Activated CD4-positive, alpha-beta T cell treated with anti-CD3 and anti-CD28 coated beads, Interleukin-2, amount 10 ng/mL, durations not matched to agents 24 days and 14 days (primary cell): ENCODE data around the gene DOCK4. TPM values are rescaled to one million over a fixed set of nuclear protein-coding genes. Genes with fewer than 3 reads are reported as not detected.

Experiments used
- DNase-seq: peaks from one replicate; pipeline ENCODE4 v3.0.0; 2022
- H3K27ac Mint-ChIP-seq: one replicate; pipeline ENCODE4 v1.8.0; 2022; ENCODE audit warnings: mild to moderate bottlenecking, mixed read lengths
- H3K27me3 Mint-ChIP-seq: one replicate; pipeline ENCODE4 v1.8.0; 2022; ENCODE audit warnings: mixed read lengths
- H3K36me3 Mint-ChIP-seq: one replicate; pipeline ENCODE4 v1.8.0; 2022; ENCODE audit warnings: low read depth, mild to moderate bottlenecking, mixed read lengths
- H3K4me1 Mint-ChIP-seq: one replicate; pipeline ENCODE4 v1.8.0; 2021; ENCODE audit warnings: mixed read lengths
- H3K4me3 Mint-ChIP-seq: one replicate; pipeline ENCODE4 v1.8.0; 2022; ENCODE audit warnings: mild to moderate bottlenecking, moderate library complexity, mixed read lengths
- H3K9me3 Mint-ChIP-seq: one replicate; pipeline ENCODE4 v1.8.0; 2021; ENCODE audit warnings: mixed read lengths
- intact Hi-C: fragments of 100-400 bp; cut with micrococcal nuclease; formaldehyde crosslinking; loops from one replicate; pipeline ENCODE4 v1.15.1; 2023
- total RNA-seq: library from RNA; stranded (reverse); gene quantifications from 2 replicates; pipeline ENCODE4 v1.2.3, GENCODE V29; 2022

The DOCK4 gene
- total RNA-seq, 1 donor from 2014 or later = 0.89 TPM

GRCh38 chr7:112192236-112193154 lies 13.7 kb downstream of the DOCK4 start:
- no peak for DNase-seq
- intact Hi-C loops = no loop called here
- Mint-ChIP-seq H3K27ac (no peak overlapping the region), H3K4me3 (no peak overlapping the region), H3K27me3 (peaks cover 16% of the 10 kb centered on the region), H3K4me1 (no peaks in the 10 kb centered on the region), H3K36me3 (no peaks in the 10 kb centered on the region), H3K9me3 (peaks cover 6% of the 10 kb centered on the region)

DNA sequence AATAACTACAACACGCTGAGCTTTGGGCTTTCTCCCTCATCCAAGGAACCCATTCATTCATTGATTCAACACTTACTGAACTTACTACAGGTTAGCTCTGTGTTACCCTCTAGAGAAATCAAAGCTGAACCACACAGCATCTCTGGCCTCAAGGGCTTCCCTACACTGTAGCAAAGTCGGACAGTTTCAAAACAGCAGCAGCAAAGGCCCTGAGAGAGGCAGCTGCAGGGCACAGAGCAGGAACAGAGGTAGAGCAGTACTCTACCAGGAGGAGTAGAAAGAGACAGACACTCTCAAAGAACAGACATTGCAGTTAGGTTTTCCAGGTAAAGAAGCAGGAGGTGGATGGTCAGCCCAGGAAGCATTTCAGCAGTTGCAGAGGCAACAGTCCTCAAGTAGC lies 16.1 kb downstream of the DOCK4 start:
- no peaks in the 10 kb centered on the region for H3K36me3 Mint-ChIP-seq
- intact Hi-C loops = no loop called here
- peaks cover 6% of the 10 kb centered on the region for H3K9me3 Mint-ChIP-seq

DNA sequence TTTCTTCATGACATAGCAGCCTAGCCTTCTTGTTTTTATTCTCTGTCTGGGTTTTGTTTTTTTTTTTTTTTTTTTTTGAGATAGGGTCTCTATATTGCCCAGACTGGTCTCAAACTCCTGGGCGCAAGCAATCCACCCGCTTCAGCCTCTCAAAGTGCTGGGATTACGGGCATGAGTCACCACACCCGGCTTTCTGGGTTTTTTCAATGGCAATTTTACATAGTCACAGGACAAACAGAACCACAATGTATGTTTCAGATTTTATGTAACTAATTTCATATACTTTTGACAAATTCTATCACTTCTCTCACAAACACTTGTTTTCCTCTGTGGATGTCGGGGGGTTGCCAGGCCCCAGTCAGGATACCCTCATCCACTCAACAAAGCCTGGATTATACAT lies 16.5 kb downstream of the DOCK4 start:
- intact Hi-C loops = no loop called here
- peaks cover 9% of the 10 kb centered on the region for H3K27me3 Mint-ChIP-seq
- H3K4me1 Mint-ChIP-seq = no peaks in the 10 kb centered on the region

More for the DNA sequence above, 16.1 kb downstream of the DOCK4 start:
- Mint-ChIP-seq H3K27ac (no peak overlapping the region), H3K27me3 (peaks cover 9% of the 10 kb centered on the region), H3K4me3 (no peak overlapping the region), H3K4me1 (no peaks in the 10 kb centered on the region)
- no peak for DNase-seq

DNA sequence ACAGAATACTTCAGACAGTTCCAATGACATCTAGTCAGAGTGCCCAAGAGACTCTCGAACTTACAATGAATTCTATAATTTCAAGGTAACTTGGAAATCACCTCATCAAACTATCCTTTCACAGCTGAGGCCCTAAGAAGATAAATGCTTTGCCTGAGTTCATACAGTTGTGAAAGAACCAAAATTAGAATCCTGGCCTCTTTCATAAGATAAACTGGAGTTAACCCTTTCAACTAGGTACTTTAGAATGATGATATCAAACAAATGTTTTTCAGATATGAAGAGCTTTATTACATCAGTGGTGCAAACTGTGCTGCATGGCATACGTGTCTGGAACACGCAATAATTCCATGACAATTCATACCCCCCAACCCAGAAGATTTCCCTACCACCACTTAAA lies 17.9 kb downstream of the DOCK4 start:
- H3K4me3 Mint-ChIP-seq = no peak overlapping the region
- H3K9me3 Mint-ChIP-seq = no peaks in the 10 kb centered on the region
- intact Hi-C loops = no loop called here
- no peaks in the 10 kb centered on the region for H3K4me1 Mint-ChIP-seq
- H3K27ac Mint-ChIP-seq = no peak overlapping the region
- H3K27me3 Mint-ChIP-seq = peaks cover 2% of the 10 kb centered on the region
- no peak for DNase-seq
- H3K36me3 Mint-ChIP-seq = no peaks in the 10 kb centered on the region

More for the DNA sequence above, 16.5 kb downstream of the DOCK4 start:
- Mint-ChIP-seq H3K27ac (no peak overlapping the region), H3K36me3 (no peaks in the 10 kb centered on the region), H3K9me3 (peaks cover 6% of the 10 kb centered on the region), H3K4me3 (no peak overlapping the region)
- DNase-seq = no peak

DNA sequence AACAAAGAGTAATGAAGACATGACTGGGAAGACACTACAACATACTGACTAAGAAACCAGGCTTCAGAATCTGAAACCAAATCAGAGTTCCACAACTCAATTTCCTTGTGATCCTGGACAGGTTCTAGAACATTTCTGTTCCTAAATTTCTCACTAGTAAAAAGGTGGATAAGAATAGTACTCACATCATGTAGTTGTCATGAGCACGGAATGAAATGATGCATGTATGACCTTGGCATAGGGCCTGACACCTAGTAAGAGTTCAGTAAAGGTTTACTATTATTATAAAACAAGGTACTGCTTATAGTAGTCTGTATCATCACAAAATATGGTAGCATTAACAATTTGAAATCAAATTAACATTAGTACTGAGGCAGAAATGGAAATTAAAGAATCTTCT lies 19.9 kb downstream of the DOCK4 start:
- H3K4me3 Mint-ChIP-seq = no peak overlapping the region
- H3K9me3 Mint-ChIP-seq = no peaks in the 10 kb centered on the region
- H3K27me3 Mint-ChIP-seq = peaks cover 4% of the 10 kb centered on the region
- no peaks in the 10 kb centered on the region for H3K4me1 Mint-ChIP-seq
- H3K27ac Mint-ChIP-seq = no peak overlapping the region
- no peak for DNase-seq
- intact Hi-C loops = no loop called here
- no peaks in the 10 kb centered on the region for H3K36me3 Mint-ChIP-seq

GRCh38 chr7:112185005-112185834 lies 21.0 kb downstream of the DOCK4 start:
- Mint-ChIP-seq H3K4me1 (no peaks in the 10 kb centered on the region), H3K27ac (no peak overlapping the region), H3K27me3 (peaks cover 8% of the 10 kb centered on the region), H3K4me3 (no peak overlapping the region), H3K36me3 (no peaks in the 10 kb centered on the region), H3K9me3 (no peaks in the 10 kb centered on the region)
- DNase-seq = no peak
- intact Hi-C loops = no loop called here

DNA sequence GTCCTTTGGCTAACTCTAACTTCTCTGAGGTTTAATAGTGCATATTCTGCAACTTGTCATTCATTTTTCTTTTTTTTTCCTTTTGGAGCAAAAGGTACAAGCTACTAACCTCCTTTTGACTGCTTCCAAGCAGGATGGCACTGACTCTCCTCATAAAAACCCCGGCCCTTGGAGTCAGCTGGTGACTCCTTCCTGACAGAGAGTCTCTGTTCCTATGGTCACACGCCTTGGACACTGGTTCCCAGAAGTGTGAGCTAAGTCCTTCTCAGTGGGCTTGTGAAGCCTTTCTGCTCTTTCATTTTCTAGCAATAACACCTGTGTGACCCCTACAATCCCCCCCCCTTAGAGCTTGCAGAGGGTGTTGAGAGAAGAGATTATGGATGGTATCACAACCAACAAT lies 21.7 kb downstream of the DOCK4 start:
- intact Hi-C loops = no loop called here
- Mint-ChIP-seq H3K27me3 (peaks cover 8% of the 10 kb centered on the region), H3K9me3 (no peaks in the 10 kb centered on the region), H3K27ac (no peak overlapping the region), H3K36me3 (no peaks in the 10 kb centered on the region), H3K4me3 (no peak overlapping the region), H3K4me1 (no peaks in the 10 kb centered on the region)
- no peak for DNase-seq

DNA sequence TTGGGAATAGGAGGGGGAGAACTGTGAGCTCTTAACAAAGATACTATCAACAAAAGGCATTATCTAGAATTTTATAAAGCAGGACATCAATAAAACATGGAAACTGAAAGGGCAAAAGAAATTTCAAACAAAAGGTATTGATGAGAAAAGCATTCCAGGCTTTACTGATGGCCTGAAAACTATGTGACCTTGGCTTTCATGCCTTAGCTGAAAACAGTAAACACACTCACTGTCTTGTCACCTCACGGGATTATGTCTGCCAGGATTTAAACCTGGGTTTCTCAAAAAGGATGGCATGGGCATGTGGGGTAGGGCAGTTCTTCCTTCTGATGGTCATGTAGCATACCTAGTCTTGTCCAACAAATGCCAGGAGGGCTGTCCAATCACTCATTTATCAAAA lies 22.9 kb downstream of the DOCK4 start:
- H3K36me3 Mint-ChIP-seq = no peaks in the 10 kb centered on the region
- intact Hi-C loops = no loop called here
- H3K27ac Mint-ChIP-seq = no peak overlapping the region

GRCh38 chr7:112182749-112183148 lies 23.4 kb downstream of the DOCK4 start:
- no peak for DNase-seq

More for the DNA sequence above, 22.9 kb downstream of the DOCK4 start:
- DNase-seq = no peak
- no peak overlapping the region for H3K4me3 Mint-ChIP-seq
- no peaks in the 10 kb centered on the region for H3K4me1 Mint-ChIP-seq
- no peaks in the 10 kb centered on the region for H3K9me3 Mint-ChIP-seq
- peaks cover 8% of the 10 kb centered on the region for H3K27me3 Mint-ChIP-seq

GRCh38 chr7:112180223-112180622 lies 26.0 kb downstream of the DOCK4 start:
- intact Hi-C loops = no loop called here
- Mint-ChIP-seq H3K36me3 (no peaks in the 10 kb centered on the region), H3K4me1 (no peaks in the 10 kb centered on the region), H3K27me3 (peaks cover 19% of the 10 kb centered on the region), H3K27ac (no peak overlapping the region), H3K4me3 (no peak overlapping the region), H3K9me3 (no peaks in the 10 kb centered on the region)
- no peak for DNase-seq

More at GRCh38 chr7:112182749-112183148, 23.4 kb downstream of the DOCK4 start:
- Mint-ChIP-seq H3K27ac (no peak overlapping the region), H3K4me3 (no peak overlapping the region), H3K4me1 (no peaks in the 10 kb centered on the region), H3K9me3 (no peaks in the 10 kb centered on the region), H3K27me3 (peaks cover 10% of the 10 kb centered on the region), H3K36me3 (no peaks in the 10 kb centered on the region)
- intact Hi-C loops = no loop called here

- Mint-ChIP-seq H3K9me3 (no peaks in the 10 kb centered on the region), H3K27ac (no peak overlapping the region), H3K27me3 (peaks cover 22% of the 10 kb centered on the region), H3K4me3 (no peak overlapping the region), H3K4me1 (no peaks in the 10 kb centered on the region), H3K36me3 (no peaks in the 10 kb centered on the region)
- intact Hi-C loops = no loop called here
- DNase-seq = no peak
Observed at GRCh38 chr7:112176693-112177415, 29.3 kb downstream of the DOCK4 start.

DNA sequence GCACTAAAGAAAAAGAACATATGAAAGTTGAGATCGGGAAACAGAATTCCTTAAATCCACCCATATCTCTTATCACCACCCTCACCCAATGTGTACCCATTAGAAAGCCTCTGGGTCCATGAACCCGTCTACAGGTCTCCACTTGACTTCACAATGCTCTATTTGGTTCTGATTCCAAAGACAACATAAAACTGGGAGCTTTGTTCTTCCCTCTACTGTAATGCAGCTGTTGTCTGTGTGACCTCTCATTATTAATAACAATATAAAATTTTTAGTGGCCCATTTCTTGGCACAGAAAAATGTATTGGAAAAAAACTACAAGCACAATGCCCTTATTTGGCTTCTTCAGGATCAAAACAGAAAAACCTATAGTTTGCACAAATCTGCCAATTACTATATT lies 30.0 kb downstream of the DOCK4 start:
- no peak overlapping the region for H3K27ac Mint-ChIP-seq
- no peaks in the 10 kb centered on the region for H3K36me3 Mint-ChIP-seq
- H3K27me3 Mint-ChIP-seq = peaks cover 22% of the 10 kb centered on the region
- no peak for DNase-seq
- H3K9me3 Mint-ChIP-seq = no peaks in the 10 kb centered on the region
- no peaks in the 10 kb centered on the region for H3K4me1 Mint-ChIP-seq
- H3K4me3 Mint-ChIP-seq = no peak overlapping the region
- intact Hi-C loops = no loop called here

DNA sequence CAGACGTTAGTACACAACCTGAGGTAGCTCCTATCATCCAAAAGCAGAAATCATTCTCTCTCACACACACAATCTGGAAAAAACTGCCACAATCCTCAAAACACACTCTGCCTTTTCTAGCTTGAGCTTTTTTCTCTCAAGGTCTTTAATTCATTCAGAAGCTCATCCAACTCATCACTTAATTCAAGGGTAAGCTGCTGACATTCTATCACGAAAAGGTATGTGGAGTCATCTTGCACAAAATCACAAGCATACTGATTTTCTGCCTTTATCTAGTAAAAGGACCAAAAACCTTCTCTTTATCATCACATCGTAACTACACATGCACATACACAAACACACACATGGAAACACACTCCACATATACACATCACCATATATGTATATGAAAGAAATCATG lies 32.0 kb downstream of the DOCK4 start:
- Mint-ChIP-seq H3K4me1 (no peaks in the 10 kb centered on the region), H3K9me3 (no peaks in the 10 kb centered on the region), H3K27me3 (peaks cover 17% of the 10 kb centered on the region), H3K4me3 (no peak overlapping the region), H3K27ac (no peak overlapping the region), H3K36me3 (no peaks in the 10 kb centered on the region)
- DNase-seq = no peak
- intact Hi-C loops = no loop called here

- intact Hi-C loops = no loop called here
- H3K4me3 Mint-ChIP-seq = no peak overlapping the region
- H3K36me3 Mint-ChIP-seq = no peaks in the 10 kb centered on the region
- H3K9me3 Mint-ChIP-seq = no peaks in the 10 kb centered on the region
- DNase-seq = no peak
- no peaks in the 10 kb centered on the region for H3K4me1 Mint-ChIP-seq
- peaks cover 17% of the 10 kb centered on the region for H3K27me3 Mint-ChIP-seq
- no peak overlapping the region for H3K27ac Mint-ChIP-seq
Observed at GRCh38 chr7:112173568-112173905, 32.7 kb downstream of the DOCK4 start.
